Aorta (tissue), 5 donors: ENCODE measurements around the gene BIN2. TPM values are rescaled to one million over a fixed set of nuclear protein-coding genes. Genes with fewer than 3 reads are reported as not detected.
"Not testable (repeated sequence)": the region's sequence is repeated elsewhere in the genome, so short reads cannot be mapped to it uniquely, and the experiment has no call there.

Experiments
- ATAC-seq: fragments of 200-7000 bp; cut with Tn5 transposase; one replicate; pipeline ENCODE4 v1.9.1; 2022; ENCODE audit warnings: moderate library complexity; ENCODE audit not compliant: low FRiP score
- DNase-seq, 2 donors: peaks; one replicate each; pipeline ENCODE4 v3.0.0-alpha.2; 2020
- H3K27ac ChIP-seq, 2 donors: one replicate each; pipeline ENCODE4 v1.5.1; 2013; ENCODE audit warnings: low read length in 2 of 2, mild to moderate bottlenecking in 2 of 2, moderate library complexity in 2 of 2, control low read depth in 1 of 2, inconsistent platforms in 1 of 2, low read depth in 1 of 2
- H3K27me3 ChIP-seq, 2 donors: one replicate each; pipeline ENCODE4 v1.6.1; 2013; ENCODE audit warnings: control low read depth in 1 of 2, low read length in 1 of 2, mild to moderate bottlenecking in 1 of 2, moderate library complexity in 1 of 2; ENCODE audit not compliant: insufficient read depth in 2 of 2, control insufficient read depth in 1 of 2
- H3K36me3 ChIP-seq, 2 donors: one replicate each; pipeline ENCODE4 v1.6.1; 2013; ENCODE audit warnings: control low read depth in 1 of 2, low read length in 1 of 2, mild to moderate bottlenecking in 1 of 2; ENCODE audit not compliant: insufficient read depth in 2 of 2, control insufficient read depth in 1 of 2
- H3K4me1 ChIP-seq, 2 donors: one replicate each; pipeline ENCODE4 v1.6.1; 2013; ENCODE audit warnings: low read length in 2 of 2, control low read depth in 1 of 2, mild to moderate bottlenecking in 1 of 2, moderate library complexity in 1 of 2; ENCODE audit not compliant: insufficient read depth in 2 of 2, control insufficient read depth in 1 of 2
- H3K4me3 ChIP-seq, 2 donors: one replicate each; pipeline ENCODE4 v1.5.1; 2013; ENCODE audit warnings: low read length in 2 of 2, control low read depth in 1 of 2, mild to moderate bottlenecking in 1 of 2
- H3K9me3 ChIP-seq: one replicate; pipeline ENCODE4 v1.6.1; 2013; ENCODE audit warnings: mild to moderate bottlenecking, low read length; ENCODE audit not compliant: control insufficient read depth
- WGBS, 2 donors: extraction: QIAGEN DNeasy Blood & Tissue Kit; methylation state at CpG; one replicate each; pipeline ENCODE4 v1.1.7; 2013; 5-methylcytosine and 5-hydroxymethylcytosine counted together
- intact Hi-C, 2 donors: fragments of 100-400 bp; cut with DNase I; formaldehyde crosslinking; loops; one replicate each; pipeline versions ENCODE4 v1.14.2 to v1.15.0; 2022
- polyA plus RNA-seq, 2 donors: library from polyadenylated mRNA; stranded (reverse); fragments of 200-250 nt; gene quantifications; one replicate each; pipeline ENCODE4 v1.2.3, GENCODE V29; 2013
- total RNA-seq, 2 donors: library from RNA; stranded (reverse); fragmentation: NEBNext Ultra II Directional; extraction: Animal tissue kit (Norgen Biotek cat#: 25700); gene quantifications; one replicate each; pipeline ENCODE4 v1.2.1, GENCODE V29; 2021
- donor health status: healthy with polysubstance abuse.
- donor health status: Bipolar disorder and iron deficiency.
- donor health status: DM: no; HTN: no; CAD: no.
- donor health status: DM: no; HTN: no; CAD: no.
- donor health status: DM: yes; HTN: yes; CAD: no.

The BIN2 gene
- total and polyA plus RNA-seq, 4 donors, result 1.4 to 11.7 (median 7.0) TPM

- Histone ChIP-seq H3K4me3 (no peak overlapping the region), H3K4me1 (no peaks in the 10 kb centered on the region), H3K9me3 (no peaks in the 10 kb centered on the region), H3K36me3 (no peaks in the 10 kb centered on the region), H3K27ac (no peak overlapping the region), H3K27me3 (no peaks in the 10 kb centered on the region)
- intact Hi-C loops, result no loop called here
- DNase-seq (no peak), ATAC-seq (no peak)
- 93 to 99% methylated on average over 4 of the region's 4 CpGs for WGBS, 2 donors
Measured at GRCh38 chr12:51324953-51325352, 979 bp upstream of the BIN2 start.

- H3K27me3 ChIP-seq, result no peaks in the 10 kb centered on the region
- no peaks in the 10 kb centered on the region for H3K4me1 ChIP-seq
- DNase-seq (no peak), ATAC-seq (no peak)
- no peak overlapping the region for H3K4me3 ChIP-seq
- H3K9me3 ChIP-seq, result no peaks in the 10 kb centered on the region
- intact Hi-C loops, result no loop called here
- WGBS, 2 donors, result 90 to 91% methylated on average over 15 of the region's 15 CpGs
- H3K27ac ChIP-seq, result no peak overlapping the region
- no peaks in the 10 kb centered on the region for H3K36me3 ChIP-seq
Measured at GRCh38 chr12:51323317-51323960, 535 bp downstream of the BIN2 start.

GRCh38 chr12:51322452-51322851, 1.5 kb downstream of the BIN2 start:
- 88 to 90% methylated on average over 5 of the region's 5 CpGs for WGBS, 2 donors
- no peak overlapping the region for H3K27ac ChIP-seq

GRCh38 chr12:51321882-51322281, 2.1 kb downstream of the BIN2 start:
- Histone ChIP-seq H3K4me1 (no peaks in the 10 kb centered on the region), H3K4me3 (no peak overlapping the region), H3K9me3 (no peaks in the 10 kb centered on the region), H3K27me3 (no peaks in the 10 kb centered on the region), H3K27ac (no peak overlapping the region), H3K36me3 (no peaks in the 10 kb centered on the region)
- intact Hi-C loops, result no loop called here
- 88 to 93% methylated on average over 3 of the region's 3 CpGs for WGBS, 2 donors
- DNase-seq (no peak), ATAC-seq (no peak)

More at GRCh38 chr12:51322452-51322851, 1.5 kb downstream of the BIN2 start:
- intact Hi-C loops, result no loop called here
- DNase-seq (no peak), ATAC-seq (no peak)
- Histone ChIP-seq H3K4me3 (no peak overlapping the region), H3K9me3 (no peaks in the 10 kb centered on the region), H3K36me3 (no peaks in the 10 kb centered on the region), H3K27me3 (no peaks in the 10 kb centered on the region), H3K4me1 (no peaks in the 10 kb centered on the region)

- Histone ChIP-seq H3K27me3 (no peaks in the 10 kb centered on the region), H3K4me3 (no peak overlapping the region), H3K27ac (no peak overlapping the region), H3K36me3 (no peaks in the 10 kb centered on the region), H3K4me1 (no peaks in the 10 kb centered on the region), H3K9me3 (no peaks in the 10 kb centered on the region)
- DNase-seq (no peak), ATAC-seq (no peak)
- intact Hi-C loops, result no loop called here
- WGBS, 2 donors, result 29 to 33% methylated on average over 3 of the region's 3 CpGs
Measured at GRCh38 chr12:51320695-51321320, 3.2 kb downstream of the BIN2 start.

- no peak for DNase-seq
- WGBS, 2 donors, result 21 to 34% methylated on average over 4 of the region's 4 CpGs
- no peak overlapping the region for H3K27ac ChIP-seq
- H3K4me1 ChIP-seq, result no peaks in the 10 kb centered on the region
- H3K36me3 ChIP-seq, result no peaks in the 10 kb centered on the region
- no peaks in the 10 kb centered on the region for H3K27me3 ChIP-seq
- no peak for ATAC-seq
- intact Hi-C loops, result no loop called here
- H3K4me3 ChIP-seq, result no peak overlapping the region
- H3K9me3 ChIP-seq, result no peaks in the 10 kb centered on the region
Measured at GRCh38 chr12:51320311-51320694, 3.7 kb downstream of the BIN2 start.

- no peak overlapping the region for H3K4me3 ChIP-seq
- ATAC-seq (no peak), DNase-seq (no peak)
- no peaks in the 10 kb centered on the region for H3K9me3 ChIP-seq
- no peaks in the 10 kb centered on the region for H3K27me3 ChIP-seq
- intact Hi-C loops, result no loop called here
- H3K27ac ChIP-seq, result no peak overlapping the region
- no peaks in the 10 kb centered on the region for H3K36me3 ChIP-seq
- H3K4me1 ChIP-seq, result no peaks in the 10 kb centered on the region
- WGBS, 2 donors, result 61 to 67% methylated on average over 3 of the region's 3 CpGs
Measured at GRCh38 chr12:51318846-51319599, 5.0 kb downstream of the BIN2 start.

- H3K4me1 ChIP-seq, H3K27me3 ChIP-seq, intact Hi-C loops, H3K4me3 ChIP-seq, ATAC-seq, H3K36me3 ChIP-seq, DNase-seq, H3K27ac ChIP-seq, H3K9me3 ChIP-seq: not testable (repeated sequence)
- 93 to 95% methylated on average over 8 of the region's 8 CpGs for WGBS, 2 donors
Measured at GRCh38 chr12:51318057-51318806, 5.7 kb downstream of the BIN2 start.
